GM12864 (cell line): ENCODE results near the gene DMRT2.

ENCODE experiments used
- DNase-seq: peaks from one replicate; pipeline ENCODE4 v3.0.0-alpha.2; 2011; ENCODE audit warnings: low read depth
- H3K4me3 ChIP-seq: 2 replicates; pipeline ENCODE4 v1.5.1; 2011; ENCODE audit warnings: mild to moderate bottlenecking, low read depth, low read length, control low read depth
- CTCF ChIP-seq: IDR thresholded peaks from 2 replicates; pipeline ENCODE4 v1.5.1; 2011; ENCODE audit warnings: low read depth, mild to moderate bottlenecking, moderate library complexity, low read length, control low read depth, inconsistent platforms; ENCODE audit errors: missing control alignments

DMRT2 gene

GRCh38 chr9:1058826-1059487 lies 8.8 kb downstream of the DMRT2 start:
- no peak for DNase-seq
- no peak for TF ChIP-seq CTCF
- no peak overlapping the region for H3K4me3 ChIP-seq

- no peak for DNase-seq
- H3K4me3 ChIP-seq = no peak overlapping the region
- TF ChIP-seq CTCF = no peak
These were observed 15.0 kb downstream of the DMRT2 start for GRCh38 chr9:1065130-1065529.

GRCh38 chr9:1070692-1071091 lies 20.5 kb downstream of the DMRT2 start:
- no peak overlapping the region for H3K4me3 ChIP-seq
- no peak for DNase-seq
- TF ChIP-seq CTCF = no peak

DNA sequence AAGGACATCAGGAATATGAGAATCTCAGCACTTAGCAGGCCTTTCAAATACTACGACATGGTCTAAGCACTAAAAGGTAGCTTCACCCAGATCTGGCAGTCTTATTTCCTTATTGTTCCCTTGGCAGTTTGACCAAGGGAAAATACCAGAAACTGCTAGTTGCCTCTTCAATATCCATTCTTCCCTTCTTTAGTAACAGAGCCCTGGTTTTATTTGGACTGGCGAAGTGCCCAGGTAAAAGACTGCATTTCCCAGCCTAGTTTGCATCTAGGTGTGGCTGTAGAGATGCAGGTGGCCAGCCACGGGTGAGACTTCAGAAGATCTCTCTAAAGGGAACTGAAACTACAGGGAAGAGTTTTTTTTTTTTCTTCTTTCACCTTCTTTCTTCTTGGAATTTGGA lies 21.6 kb downstream of the DMRT2 start:
- H3K4me3 ChIP-seq = no peak overlapping the region
- no peak for DNase-seq
- no peak for TF ChIP-seq CTCF

GRCh38 chr9:1073497-1073896 lies 23.3 kb downstream of the DMRT2 start:
- no peak for DNase-seq
- no peak overlapping the region for H3K4me3 ChIP-seq
- no peak for TF ChIP-seq CTCF

GRCh38 chr9:1077616-1078015 lies 27.5 kb downstream of the DMRT2 start:
- no peak for TF ChIP-seq CTCF
- no peak for DNase-seq
- no peak overlapping the region for H3K4me3 ChIP-seq

DNA sequence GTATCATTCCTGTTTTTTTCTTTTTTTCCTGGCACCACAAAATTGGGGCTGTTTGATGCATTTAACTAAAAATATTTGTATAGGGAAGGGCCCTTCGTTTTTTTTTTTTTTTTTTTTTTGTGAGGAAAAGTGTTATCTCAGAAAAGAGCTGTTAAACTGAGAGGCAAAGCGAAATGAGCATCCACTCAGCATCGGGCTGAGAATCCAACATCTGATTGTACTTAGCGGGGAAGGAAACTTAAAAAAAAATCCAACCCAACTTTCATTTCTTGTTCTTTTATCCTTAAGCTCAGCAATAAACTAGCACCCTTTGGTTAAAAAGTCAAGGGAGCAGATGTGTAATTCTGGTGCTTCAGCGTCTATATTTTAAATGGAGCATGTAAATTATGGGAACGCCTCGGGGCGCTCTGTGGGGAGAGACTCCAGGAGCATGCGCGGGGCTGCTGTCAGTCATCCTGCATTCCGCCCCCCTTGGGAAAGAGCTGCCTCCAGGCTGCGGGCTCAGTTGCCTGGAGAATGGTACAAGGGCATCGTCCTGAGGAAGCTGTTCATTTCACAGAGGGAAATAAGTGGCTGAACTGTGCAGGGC lies 33.3 kb downstream of the DMRT2 start:
- no peak overlapping the region for H3K4me3 ChIP-seq
- TF ChIP-seq CTCF = no peak
- DNase-seq = no peak
